HFFc6 (cell line): ENCODE measurements around the gene FAAH. TPM values are rescaled to one million over a fixed set of nuclear protein-coding genes. Genes with fewer than 3 reads are reported as not detected.

Experiments used
- DNase-seq: peaks from one replicate; pipeline ENCODE4 v3.0.0-alpha.2; 2018
- H3K27ac Mint-ChIP-seq: 2 replicates; pipeline ENCODE4 v1.8.0; 2020; ENCODE audit warnings: mild to moderate bottlenecking, mixed read lengths
- H3K27me3 Mint-ChIP-seq: 2 replicates; pipeline ENCODE4 v1.8.0; 2021; ENCODE audit warnings: mild to moderate bottlenecking, moderate library complexity, mixed read lengths; ENCODE audit not compliant: insufficient read depth
- H3K36me3 Mint-ChIP-seq: 2 replicates; pipeline ENCODE4 v1.8.0; 2021; ENCODE audit warnings: low read depth, mixed read lengths
- H3K4me1 Mint-ChIP-seq: 2 replicates; pipeline ENCODE4 v1.8.0; 2020; ENCODE audit warnings: low read depth, mixed read lengths
- H3K4me3 Mint-ChIP-seq: 2 replicates; pipeline ENCODE4 v1.8.0; 2020; ENCODE audit warnings: mild to moderate bottlenecking, moderate library complexity, mixed read lengths
- H3K9me3 Mint-ChIP-seq: 2 replicates; pipeline ENCODE4 v1.8.0; 2020; ENCODE audit warnings: mild to moderate bottlenecking, mixed read lengths
- total RNA-seq, 6 experiments: library from RNA; stranded (reverse); fragmentation: NEBNext Ultra II Directional; extraction: Animal tissue kit (Norgen Biotek cat#: 25700); gene quantifications; 2 replicates in 1 of 6; 3 replicates in 5 of 6; pipeline ENCODE4 v1.2.3, GENCODE V29; 2021
- TF ChIP-seq, protein P1 (sequence below): fragments of 200-600 bp; sonication (generic); IDR thresholded peaks from 2 replicates; pipeline ENCODE4 v1.5.0; 2021; ENCODE audit warnings: antibody characterized with exemption, mild to moderate bottlenecking

The FAAH gene
- total RNA-seq, 6 experiments from 2014 or later = 0.17 to 0.75 (median 0.21) TPM

DNA sequence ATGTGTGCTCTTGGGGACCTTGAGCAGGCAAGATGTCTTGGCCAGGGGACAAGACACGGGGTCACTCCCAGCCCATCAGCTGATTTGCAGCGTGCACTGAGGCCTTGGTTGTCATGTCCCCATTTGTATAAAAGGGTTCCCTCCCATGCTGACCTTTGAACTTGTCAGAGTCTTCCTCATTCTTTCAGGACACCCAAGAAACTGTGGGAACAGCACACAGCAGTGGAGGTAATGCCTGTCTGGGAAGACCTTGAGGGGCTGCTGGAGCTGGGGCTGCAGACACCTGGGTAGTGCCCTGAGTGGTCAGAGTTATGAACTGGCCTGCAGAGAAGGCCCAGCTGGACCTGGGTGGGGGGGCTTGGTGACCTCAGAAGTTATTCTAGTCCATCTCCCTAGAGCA is 46.4 kb downstream of the FAAH start:
- no peak for DNase-seq
- Mint-ChIP-seq H3K27me3 (peaks cover 39% of the 10 kb centered on the region), H3K4me1 (peaks cover 8% of the 10 kb centered on the region), H3K27ac (no peak overlapping the region), H3K4me3 (no peak overlapping the region), H3K36me3 (no peaks in the 10 kb centered on the region), H3K9me3 (no peaks in the 10 kb centered on the region)
- TF ChIP-seq, protein P1, sequence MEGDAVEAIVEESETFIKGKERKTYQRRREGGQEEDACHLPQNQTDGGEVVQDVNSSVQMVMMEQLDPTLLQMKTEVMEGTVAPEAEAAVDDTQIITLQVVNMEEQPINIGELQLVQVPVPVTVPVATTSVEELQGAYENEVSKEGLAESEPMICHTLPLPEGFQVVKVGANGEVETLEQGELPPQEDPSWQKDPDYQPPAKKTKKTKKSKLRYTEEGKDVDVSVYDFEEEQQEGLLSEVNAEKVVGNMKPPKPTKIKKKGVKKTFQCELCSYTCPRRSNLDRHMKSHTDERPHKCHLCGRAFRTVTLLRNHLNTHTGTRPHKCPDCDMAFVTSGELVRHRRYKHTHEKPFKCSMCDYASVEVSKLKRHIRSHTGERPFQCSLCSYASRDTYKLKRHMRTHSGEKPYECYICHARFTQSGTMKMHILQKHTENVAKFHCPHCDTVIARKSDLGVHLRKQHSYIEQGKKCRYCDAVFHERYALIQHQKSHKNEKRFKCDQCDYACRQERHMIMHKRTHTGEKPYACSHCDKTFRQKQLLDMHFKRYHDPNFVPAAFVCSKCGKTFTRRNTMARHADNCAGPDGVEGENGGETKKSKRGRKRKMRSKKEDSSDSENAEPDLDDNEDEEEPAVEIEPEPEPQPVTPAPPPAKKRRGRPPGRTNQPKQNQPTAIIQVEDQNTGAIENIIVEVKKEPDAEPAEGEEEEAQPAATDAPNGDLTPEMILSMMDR = no peak

DNA sequence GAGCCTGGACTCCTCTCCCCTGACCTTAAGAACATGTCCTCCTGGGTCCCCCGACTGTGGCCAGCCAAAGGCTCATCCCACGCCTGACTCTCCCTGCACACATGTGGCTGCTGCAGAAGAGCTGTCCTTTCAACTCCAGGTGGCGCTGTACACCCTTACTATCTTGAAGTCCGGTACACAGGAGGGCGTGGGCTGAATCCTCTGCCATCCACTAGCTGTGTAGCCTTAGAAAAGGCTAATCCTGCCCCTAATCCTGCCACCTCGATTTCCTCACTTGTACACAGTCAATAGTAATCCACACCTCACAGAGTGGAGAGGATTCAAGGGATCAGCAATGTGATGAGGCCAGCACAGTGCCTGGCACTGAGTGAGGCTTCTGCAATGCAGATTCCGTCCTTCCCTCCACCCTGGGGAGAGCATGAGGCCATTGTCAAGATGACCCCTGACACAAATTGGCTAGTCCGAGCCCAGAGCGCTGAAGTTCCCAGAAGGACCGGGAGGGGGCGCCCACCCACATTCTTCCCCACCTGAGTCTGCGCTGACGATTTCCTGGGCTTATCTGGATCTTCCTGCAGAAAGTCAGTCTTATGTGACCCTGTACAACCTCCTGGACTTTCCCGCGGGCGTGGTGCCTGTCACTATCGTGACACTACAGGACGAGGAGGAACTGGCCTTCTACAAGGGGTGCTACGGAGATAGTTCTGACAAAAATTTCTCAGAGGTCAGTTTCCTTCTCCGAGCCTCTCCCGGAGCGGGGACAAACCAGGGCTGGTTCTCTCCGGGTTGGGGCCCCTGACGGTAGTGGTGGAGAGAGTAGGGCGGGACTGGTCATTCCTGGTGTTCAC is 48.4 kb downstream of the FAAH start:
- Mint-ChIP-seq H3K4me1 (peaks cover 8% of the 10 kb centered on the region), H3K36me3 (no peaks in the 10 kb centered on the region), H3K9me3 (no peaks in the 10 kb centered on the region), H3K4me3 (peak overlapping the region; percentile 88), H3K27me3 (peaks cover 46% of the 10 kb centered on the region), H3K27ac (peak overlapping the region; percentile 75)
- TF ChIP-seq, protein P1 = peak; percentile 95
- DNase-seq = peak; percentile 76

- DNase-seq = no peak
- H3K27me3 Mint-ChIP-seq = peaks cover 49% of the 10 kb centered on the region
- peaks cover 8% of the 10 kb centered on the region for H3K4me1 Mint-ChIP-seq
- H3K27ac Mint-ChIP-seq = no peak overlapping the region
- H3K9me3 Mint-ChIP-seq = no peaks in the 10 kb centered on the region
- H3K4me3 Mint-ChIP-seq = no peak overlapping the region
- H3K36me3 Mint-ChIP-seq = no peaks in the 10 kb centered on the region
- TF ChIP-seq, protein P1 = no peak
Measured at GRCh38 chr1:46444466-46444865, 50.3 kb downstream of the FAAH start.

DNA sequence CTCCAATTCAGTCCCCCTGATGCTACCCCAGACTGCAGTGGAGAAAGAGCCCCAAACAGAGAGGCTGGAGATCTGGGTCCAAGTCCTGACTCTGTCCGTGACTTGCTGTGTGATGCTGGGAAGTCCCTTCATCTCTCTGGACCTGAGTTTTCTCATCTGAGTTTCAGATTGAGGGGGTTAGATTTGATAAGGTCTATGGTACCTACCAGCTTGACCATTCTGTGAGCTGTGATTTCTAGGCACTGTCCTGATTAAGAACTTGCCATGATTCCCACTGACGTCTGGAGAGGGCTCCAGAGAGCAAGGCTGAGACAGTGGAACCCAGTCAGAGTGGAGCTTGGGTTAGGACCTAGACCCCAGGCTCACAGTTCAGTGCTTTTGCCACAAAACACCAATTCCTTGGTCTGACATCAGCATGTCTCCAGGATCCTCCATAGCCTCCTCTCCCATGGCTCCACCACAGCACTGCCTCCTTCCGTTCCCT is 51.7 kb downstream of the FAAH start:
- DNase-seq = no peak
- Mint-ChIP-seq H3K4me1 (peaks cover 8% of the 10 kb centered on the region), H3K9me3 (no peaks in the 10 kb centered on the region), H3K36me3 (no peaks in the 10 kb centered on the region), H3K27me3 (peaks cover 46% of the 10 kb centered on the region), H3K27ac (no peak overlapping the region), H3K4me3 (no peak overlapping the region)
- TF ChIP-seq, protein P1 = 0 out of 2 replicates have a peak, but pooled peaks have one; percentile 22

- no peak overlapping the region for H3K4me3 Mint-ChIP-seq
Measured at GRCh38 chr1:46446646-46447498, 52.8 kb downstream of the FAAH start.

More at GRCh38 chr1:46446646-46447498, 52.8 kb downstream of the FAAH start:
- peak; percentile 32 for DNase-seq
- Mint-ChIP-seq H3K27ac (no peak overlapping the region), H3K4me1 (peaks cover 8% of the 10 kb centered on the region), H3K9me3 (no peaks in the 10 kb centered on the region), H3K36me3 (no peaks in the 10 kb centered on the region), H3K27me3 (peaks cover 56% of the 10 kb centered on the region)
- TF ChIP-seq, protein P1 = peak; percentile 90
